Bronchial epithelial cell (primary cell): Measurements from ENCODE around the gene FNDC11. TPM values are rescaled to one million over a fixed set of nuclear protein-coding genes. Genes with fewer than 3 reads are reported as not detected.

Source experiments
- DNase-seq: peaks from one replicate; pipeline ENCODE4 v3.0.0-alpha.2; 2010; ENCODE audit warnings: low read depth
- FAIRE-seq: peaks from 2 replicates; lab custom pipeline; 2011; peaks lifted over from hg19 to GRCh38; lab: Jason Lieb, UNC
- H3K27me3 ChIP-seq: 2 replicates; pipeline ENCODE4 v1.5.1; 2011; ENCODE audit warnings: low read length; ENCODE audit not compliant: control insufficient read depth, insufficient read depth
- H3K36me3 ChIP-seq: 2 replicates; pipeline ENCODE4 v1.5.1; 2011; ENCODE audit warnings: low read length; ENCODE audit not compliant: control insufficient read depth, insufficient read depth
- H3K4me3 ChIP-seq: 2 replicates; pipeline ENCODE4 v1.5.1; 2011; ENCODE audit warnings: mild to moderate bottlenecking, low read depth, low read length, control low read depth
- total RNA-seq: library from RNA; depleted of rRNA; stranded (reverse); fragments of >200 nt; gene quantifications from 2 replicates; pipeline ENCODE4 v1.2.1, GENCODE V29; 2014
- TF ChIP-seq, protein P1 (sequence below): IDR thresholded peaks from 2 replicates; pipeline ENCODE4 v1.5.1; 2011; ENCODE audit warnings: mild to moderate bottlenecking, moderate library complexity, low read length, control low read depth, inconsistent platforms; ENCODE audit not compliant: insufficient read depth, severe bottlenecking

FNDC11 gene
- total RNA-seq, 1 donor from 2014 or later: 0.26 TPM

DNA sequence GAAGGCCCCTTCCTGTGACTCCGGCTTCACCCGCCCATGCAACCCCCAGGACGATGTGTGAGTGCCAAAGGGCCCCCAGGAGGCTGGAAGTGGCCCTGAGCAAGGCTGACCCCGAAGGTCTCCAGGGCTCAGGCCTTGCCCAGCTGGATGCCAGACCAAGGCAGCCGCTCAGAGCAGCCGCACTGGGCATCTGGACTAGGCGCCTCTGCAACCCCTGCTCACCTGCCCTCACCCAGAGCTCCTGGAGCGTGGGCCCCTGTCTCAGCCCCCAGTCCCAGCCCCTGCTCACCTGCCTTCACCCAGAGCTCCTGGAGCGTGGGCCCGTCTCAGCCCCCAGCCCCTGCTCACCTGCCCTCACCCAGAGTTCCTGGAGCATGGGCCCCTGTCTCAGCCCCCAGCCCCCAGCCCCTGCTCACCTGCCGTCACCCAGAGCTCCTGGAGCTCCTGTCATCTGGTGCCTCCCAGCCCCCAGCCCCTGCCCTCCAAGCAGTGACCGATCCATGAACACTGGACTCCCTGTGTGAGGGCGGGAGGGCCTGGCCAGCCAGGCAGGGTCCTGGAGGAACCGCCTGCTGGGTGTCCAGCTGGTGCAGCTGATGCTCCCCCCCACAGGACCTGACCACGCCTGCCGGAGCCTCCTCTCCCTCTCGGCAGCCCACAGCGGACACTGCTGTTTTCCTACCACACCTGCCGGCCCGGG, 7.6 kb upstream of the FNDC11 start:
- no peaks in the 10 kb centered on the region for H3K27me3 ChIP-seq
- H3K36me3 ChIP-seq: no peaks in the 10 kb centered on the region
- no peak overlapping the region for H3K4me3 ChIP-seq
- FAIRE-seq: no peak
- TF ChIP-seq, protein P1, sequence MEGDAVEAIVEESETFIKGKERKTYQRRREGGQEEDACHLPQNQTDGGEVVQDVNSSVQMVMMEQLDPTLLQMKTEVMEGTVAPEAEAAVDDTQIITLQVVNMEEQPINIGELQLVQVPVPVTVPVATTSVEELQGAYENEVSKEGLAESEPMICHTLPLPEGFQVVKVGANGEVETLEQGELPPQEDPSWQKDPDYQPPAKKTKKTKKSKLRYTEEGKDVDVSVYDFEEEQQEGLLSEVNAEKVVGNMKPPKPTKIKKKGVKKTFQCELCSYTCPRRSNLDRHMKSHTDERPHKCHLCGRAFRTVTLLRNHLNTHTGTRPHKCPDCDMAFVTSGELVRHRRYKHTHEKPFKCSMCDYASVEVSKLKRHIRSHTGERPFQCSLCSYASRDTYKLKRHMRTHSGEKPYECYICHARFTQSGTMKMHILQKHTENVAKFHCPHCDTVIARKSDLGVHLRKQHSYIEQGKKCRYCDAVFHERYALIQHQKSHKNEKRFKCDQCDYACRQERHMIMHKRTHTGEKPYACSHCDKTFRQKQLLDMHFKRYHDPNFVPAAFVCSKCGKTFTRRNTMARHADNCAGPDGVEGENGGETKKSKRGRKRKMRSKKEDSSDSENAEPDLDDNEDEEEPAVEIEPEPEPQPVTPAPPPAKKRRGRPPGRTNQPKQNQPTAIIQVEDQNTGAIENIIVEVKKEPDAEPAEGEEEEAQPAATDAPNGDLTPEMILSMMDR: no peak
- DNase-seq: no peak

DNA sequence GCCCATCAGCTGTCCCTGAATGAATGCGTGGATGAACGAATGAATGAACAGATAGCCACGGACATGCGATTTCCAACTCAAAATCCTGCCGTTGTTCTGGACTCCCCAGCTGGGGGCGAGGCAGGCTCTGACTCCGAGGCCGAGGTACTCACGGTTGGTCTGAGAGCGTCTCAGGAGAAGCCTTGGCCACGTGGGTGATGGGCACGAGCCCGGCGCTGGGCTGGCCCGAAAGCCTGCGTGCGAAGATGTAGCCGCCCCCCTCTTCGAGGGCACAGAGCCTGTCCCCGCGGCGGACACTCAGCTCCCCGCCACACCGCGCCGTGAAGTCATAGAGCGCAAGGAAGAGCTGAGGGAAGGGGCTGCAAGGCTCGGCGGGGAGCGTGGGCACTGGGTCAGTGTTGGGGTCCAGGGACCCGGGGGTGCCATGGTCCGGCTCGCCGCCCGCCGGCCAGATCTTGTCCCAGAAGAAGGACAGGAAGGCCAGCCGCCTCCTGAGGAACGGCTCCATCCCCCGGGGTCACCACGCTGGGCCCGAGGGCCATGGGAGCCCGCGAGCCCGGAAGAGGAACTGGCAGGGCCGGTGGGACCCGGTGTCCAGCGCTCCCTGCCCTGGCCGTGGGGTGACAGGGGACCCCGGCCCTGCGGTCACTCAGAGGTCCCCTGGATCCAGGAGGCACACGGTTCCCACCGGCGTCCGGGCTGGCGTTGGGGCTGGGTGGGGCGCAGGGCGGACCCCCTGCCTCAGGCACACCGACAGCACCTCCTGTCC, 6.8 kb upstream of the FNDC11 start:
- no peaks in the 10 kb centered on the region for H3K27me3 ChIP-seq
- FAIRE-seq (no peak), DNase-seq (no peak)
- H3K4me3 ChIP-seq: no peak overlapping the region
- H3K36me3 ChIP-seq: no peaks in the 10 kb centered on the region
- TF ChIP-seq, protein P1: no peak

DNA sequence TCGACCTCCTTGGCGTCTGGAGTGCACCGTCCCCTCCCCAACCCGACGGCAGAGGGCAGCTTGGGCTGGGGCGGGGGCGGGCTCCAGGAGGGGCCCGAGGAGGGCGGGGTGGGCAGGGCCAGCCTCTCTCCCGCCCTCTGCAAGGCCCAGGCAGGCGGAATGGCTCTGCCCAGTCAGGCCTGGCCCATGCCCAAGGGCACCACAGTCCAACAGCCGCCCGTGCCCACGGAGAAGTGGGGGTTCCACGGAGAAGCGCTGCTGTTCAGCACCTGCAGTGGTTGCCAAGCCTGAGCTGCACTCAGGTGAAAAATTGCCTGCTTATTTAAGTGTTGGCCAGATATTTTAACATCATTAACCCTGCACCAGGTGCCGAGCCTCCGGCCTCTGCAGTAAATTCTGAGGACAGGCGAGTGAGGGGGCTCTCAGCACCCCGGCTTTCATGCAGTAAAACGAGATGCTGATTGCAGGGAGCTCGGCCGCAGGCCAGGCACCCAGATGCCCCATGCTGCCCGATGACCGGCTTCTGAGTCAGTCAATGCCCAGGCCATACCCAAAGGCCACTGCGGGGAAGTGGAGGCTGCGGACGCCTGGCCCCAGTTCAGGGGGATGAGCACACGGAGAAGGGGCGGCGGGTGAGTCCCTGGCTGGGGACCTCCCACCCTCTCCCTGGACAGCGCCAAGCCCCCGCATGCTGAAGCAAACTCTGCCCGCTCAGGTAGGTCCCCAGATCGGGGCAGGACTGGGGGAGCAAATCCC, 6.1 kb upstream of the FNDC11 start, which contains the start of gene SRMS:
Gene SRMS (minus strand): TSS at position 25 of the 756 bp plus-strand sequence. CDS start 286 bp downstream, outside the sequence.
- no peaks in the 10 kb centered on the region for H3K36me3 ChIP-seq
- DNase-seq: no peak
- no peaks in the 10 kb centered on the region for H3K27me3 ChIP-seq
- no peak within 1 kb of the TSS for H3K4me3 ChIP-seq
- TF ChIP-seq, protein P1: no peak
- no peak for FAIRE-seq

DNA sequence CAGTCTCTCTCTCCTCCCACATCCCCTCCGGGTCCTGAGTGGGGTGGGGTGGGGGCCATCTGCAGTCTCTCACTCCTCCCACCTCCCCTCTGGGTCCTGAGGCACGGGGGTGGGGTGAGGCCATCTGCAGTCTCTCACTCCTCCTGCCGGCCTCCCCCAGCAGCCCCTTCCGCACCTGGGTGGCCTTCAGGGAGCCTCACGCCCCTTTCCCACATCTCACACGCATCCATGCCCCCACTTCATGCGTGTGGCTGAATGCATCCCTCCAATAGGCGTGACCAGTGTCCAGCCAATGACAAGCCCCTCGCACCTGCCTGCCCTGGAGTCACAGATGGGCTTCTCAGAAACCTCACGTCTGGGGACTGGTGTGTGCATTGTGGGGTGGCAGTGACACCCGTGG, 5.4 kb upstream of the FNDC11 start:
- no peak for FAIRE-seq
- H3K27me3 ChIP-seq: no peaks in the 10 kb centered on the region
- no peak for DNase-seq

DNA sequence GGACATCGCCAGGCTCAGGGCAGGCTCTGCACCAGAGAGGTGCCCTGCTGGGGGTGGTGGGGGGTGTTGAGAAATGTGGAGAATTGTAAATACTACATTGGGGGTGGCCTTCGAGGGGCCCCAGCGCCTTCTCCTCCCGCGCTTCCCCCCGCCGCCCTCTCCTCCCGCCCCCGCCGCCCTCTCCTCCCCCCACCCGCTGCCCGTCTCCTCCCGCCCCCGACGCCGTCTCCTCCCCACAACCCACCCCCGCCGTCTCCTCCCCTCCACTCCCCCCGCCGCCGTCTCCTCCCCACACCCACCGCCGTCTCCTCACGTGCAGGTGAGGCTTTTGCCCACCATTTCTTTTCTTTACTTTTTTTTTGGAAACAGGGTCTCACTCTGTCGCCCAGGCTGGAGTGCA, 4.9 kb upstream of the FNDC11 start:
- Histone ChIP-seq H3K27me3 (no peaks in the 10 kb centered on the region), H3K4me3 (no peak overlapping the region), H3K36me3 (no peaks in the 10 kb centered on the region)
- DNase-seq (no peak), FAIRE-seq (no peak)
- TF ChIP-seq, protein P1: no peak

More for the DNA sequence above, 5.4 kb upstream of the FNDC11 start:
- TF ChIP-seq, protein P1: no peak
- no peaks in the 10 kb centered on the region for H3K36me3 ChIP-seq
- H3K4me3 ChIP-seq: no peak overlapping the region
